SU-DHL-6 (cell line): ENCODE measurements around the gene SST.

Experiments
- H2AFZ ChIP-seq: fragments of 200-600 bp; sonication (generic); 2 replicates; pipeline ENCODE4 v1.6.1; 2014; ENCODE audit warnings: low read depth, mild to moderate bottlenecking, moderate library complexity, mixed read lengths, antibody characterized with exemption, low read length; ENCODE audit not compliant: severe bottlenecking
- H3F3A ChIP-seq: fragments of 200-600 bp; shearing (Covaris generic); 2 replicates; pipeline ENCODE4 v1.6.0; 2016; ENCODE audit warnings: antibody characterized with exemption, mild to moderate bottlenecking; ENCODE audit not compliant: insufficient read depth
- H3K27ac ChIP-seq: fragments of 200-600 bp; sonication (generic); 2 replicates; pipeline ENCODE4 v1.5.1; 2016; ENCODE audit warnings: low read depth, mild to moderate bottlenecking, low read length, moderate library complexity, mixed read lengths
- H3K27me3 ChIP-seq: fragments of 200-600 bp; sonication (generic), shearing (Covaris generic); 2 replicates; pipeline ENCODE4 v1.6.0; 2014; ENCODE audit warnings: mild to moderate bottlenecking, low read length
- H3K36me3 ChIP-seq: fragments of 200-600 bp; sonication (generic); 2 replicates; pipeline ENCODE4 v1.6.1; 2014; ENCODE audit warnings: mild to moderate bottlenecking, low read length, mixed read lengths
- H3K4me2 ChIP-seq: fragments of 300-600, 200-600 bp; shearing (Covaris generic), sonication (generic); 2 replicates; pipeline ENCODE4 v1.6.0; 2014; ENCODE audit warnings: low read length, low read depth, mild to moderate bottlenecking; ENCODE audit not compliant: poor library complexity, severe bottlenecking
- H3K4me3 ChIP-seq: fragments of 200-600 bp; sonication (generic); 2 replicates; pipeline ENCODE4 v1.5.1; 2014; ENCODE audit warnings: antibody characterized with exemption, low read length, mild to moderate bottlenecking, mixed read lengths; ENCODE audit not compliant: insufficient read depth, poor library complexity, severe bottlenecking
- H3K79me2 ChIP-seq: fragments of 200-600 bp; sonication (generic); 2 replicates; pipeline ENCODE4 v1.6.1; 2014; ENCODE audit warnings: mild to moderate bottlenecking, low read length, moderate library complexity; ENCODE audit not compliant: insufficient read depth
- H3K9ac ChIP-seq: fragments of 200-600 bp; sonication (generic); 2 replicates; pipeline ENCODE4 v1.7.0; 2014; ENCODE audit warnings: mild to moderate bottlenecking, low read length
- H3K9me2 ChIP-seq: fragments of 200-600 bp; sonication (generic); replicated peaks from 2 replicates; pipeline ENCODE4 v1.6.1; 2014; ENCODE audit warnings: low read length; ENCODE audit not compliant: insufficient read depth
- H3K9me3 ChIP-seq: fragments of 200-600 bp; sonication (generic); 2 replicates; pipeline ENCODE4 v1.6.1; 2014; ENCODE audit warnings: low read length, mixed read lengths; ENCODE audit not compliant: insufficient read depth
- H4K20me1 ChIP-seq: fragments of 200-600 bp; sonication (generic); 2 replicates; pipeline ENCODE4 v1.6.1; 2014; ENCODE audit warnings: low read depth, mild to moderate bottlenecking, antibody characterized with exemption, low read length, moderate library complexity, mixed read lengths
- EZH2phosphoT487 ChIP-seq: fragments of 200-600 bp; sonication (generic), shearing (Covaris generic); conservative IDR thresholded peaks from 2 replicates; pipeline ENCODE4 v1.6.1; 2018; ENCODE audit warnings: mild to moderate bottlenecking, antibody characterized with exemption, low read length, moderate library complexity, mixed read lengths
- TF ChIP-seq, protein P1 (sequence below): fragments of 200-600 bp; sonication (generic); IDR thresholded peaks from one replicate; pipeline ENCODE4 v1.5.1; 2017; ENCODE audit warnings: antibody characterized with exemption, mild to moderate bottlenecking, low read length, moderate library complexity; ENCODE audit not compliant: insufficient read depth, poor library complexity, severe bottlenecking

Gene SST

DNA sequence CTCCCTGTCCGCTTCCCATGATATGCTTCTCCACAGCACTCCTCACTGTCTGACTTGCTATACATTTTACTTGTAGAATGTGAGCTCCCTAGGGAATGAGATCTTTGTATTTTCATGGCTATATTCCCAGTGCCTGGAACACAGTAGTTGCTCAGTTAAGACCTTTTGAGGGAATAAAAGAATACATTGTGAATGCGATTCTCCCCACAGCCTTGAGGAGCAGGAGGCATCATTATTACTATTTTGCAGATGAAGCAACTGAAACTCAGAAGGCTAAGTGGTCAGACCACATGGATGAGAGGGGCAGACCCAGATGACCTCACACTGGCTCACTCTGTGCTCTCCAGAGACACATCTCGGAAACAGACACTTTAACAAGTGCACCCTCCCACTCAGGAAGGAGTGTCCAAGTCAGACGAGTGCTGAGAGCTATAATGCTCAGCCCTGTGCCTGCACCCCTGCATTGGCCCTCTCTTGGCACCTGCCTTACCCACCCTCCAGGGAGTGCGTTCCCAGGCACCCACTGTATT is 46.8 kb downstream of the SST start:
- TF ChIP-seq EZH2phosphoT487: no peak
- TF ChIP-seq, protein P1, sequence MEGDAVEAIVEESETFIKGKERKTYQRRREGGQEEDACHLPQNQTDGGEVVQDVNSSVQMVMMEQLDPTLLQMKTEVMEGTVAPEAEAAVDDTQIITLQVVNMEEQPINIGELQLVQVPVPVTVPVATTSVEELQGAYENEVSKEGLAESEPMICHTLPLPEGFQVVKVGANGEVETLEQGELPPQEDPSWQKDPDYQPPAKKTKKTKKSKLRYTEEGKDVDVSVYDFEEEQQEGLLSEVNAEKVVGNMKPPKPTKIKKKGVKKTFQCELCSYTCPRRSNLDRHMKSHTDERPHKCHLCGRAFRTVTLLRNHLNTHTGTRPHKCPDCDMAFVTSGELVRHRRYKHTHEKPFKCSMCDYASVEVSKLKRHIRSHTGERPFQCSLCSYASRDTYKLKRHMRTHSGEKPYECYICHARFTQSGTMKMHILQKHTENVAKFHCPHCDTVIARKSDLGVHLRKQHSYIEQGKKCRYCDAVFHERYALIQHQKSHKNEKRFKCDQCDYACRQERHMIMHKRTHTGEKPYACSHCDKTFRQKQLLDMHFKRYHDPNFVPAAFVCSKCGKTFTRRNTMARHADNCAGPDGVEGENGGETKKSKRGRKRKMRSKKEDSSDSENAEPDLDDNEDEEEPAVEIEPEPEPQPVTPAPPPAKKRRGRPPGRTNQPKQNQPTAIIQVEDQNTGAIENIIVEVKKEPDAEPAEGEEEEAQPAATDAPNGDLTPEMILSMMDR: no peak
- H3K9me3 ChIP-seq: no peaks in the 10 kb centered on the region
- H3K4me3 ChIP-seq: no peak overlapping the region
- no peaks in the 10 kb centered on the region for H3K36me3 ChIP-seq
- H3K27me3 ChIP-seq: no peaks in the 10 kb centered on the region
- H2AFZ ChIP-seq: no peak overlapping the region
- H3K4me2 ChIP-seq: no peak overlapping the region
- no peaks in the 10 kb centered on the region for H3K9me2 ChIP-seq
- no peak overlapping the region for H3K27ac ChIP-seq
- no peaks in the 10 kb centered on the region for H4K20me1 ChIP-seq
- no peaks in the 10 kb centered on the region for H3K79me2 ChIP-seq
- no peaks in the 10 kb centered on the region for H3F3A ChIP-seq
- H3K9ac ChIP-seq: no peak overlapping the region

DNA sequence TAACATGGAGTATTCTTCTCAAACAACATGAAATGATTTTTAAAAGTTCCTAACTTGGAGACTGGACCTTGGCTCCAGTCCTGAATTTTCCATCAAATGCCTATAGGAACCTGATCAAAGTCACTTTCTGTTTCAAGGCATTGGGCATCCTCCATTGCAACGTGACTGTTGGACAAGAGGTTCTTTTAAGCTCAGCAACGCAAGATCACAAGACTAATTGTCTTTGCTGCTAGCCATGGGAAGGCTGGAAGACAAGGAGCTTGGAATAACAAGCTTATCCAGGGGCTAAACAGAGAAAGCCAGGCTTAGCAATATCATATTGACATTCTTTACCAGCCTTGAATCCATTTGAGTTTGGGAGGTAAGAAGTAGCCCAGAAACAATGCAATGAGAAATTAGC is 48.3 kb downstream of the SST start:
- Histone ChIP-seq H3K4me3 (no peak overlapping the region), H3K9ac (no peak overlapping the region), H3K27ac (no peak overlapping the region), H3F3A (no peaks in the 10 kb centered on the region), H3K4me2 (no peak overlapping the region), H3K79me2 (no peaks in the 10 kb centered on the region), H3K27me3 (no peaks in the 10 kb centered on the region), H3K9me2 (no peaks in the 10 kb centered on the region), H4K20me1 (no peaks in the 10 kb centered on the region), H3K36me3 (no peaks in the 10 kb centered on the region), H2AFZ (no peak overlapping the region), H3K9me3 (no peaks in the 10 kb centered on the region)
- TF ChIP-seq EZH2phosphoT487: no peak
- TF ChIP-seq, protein P1: no peak

DNA sequence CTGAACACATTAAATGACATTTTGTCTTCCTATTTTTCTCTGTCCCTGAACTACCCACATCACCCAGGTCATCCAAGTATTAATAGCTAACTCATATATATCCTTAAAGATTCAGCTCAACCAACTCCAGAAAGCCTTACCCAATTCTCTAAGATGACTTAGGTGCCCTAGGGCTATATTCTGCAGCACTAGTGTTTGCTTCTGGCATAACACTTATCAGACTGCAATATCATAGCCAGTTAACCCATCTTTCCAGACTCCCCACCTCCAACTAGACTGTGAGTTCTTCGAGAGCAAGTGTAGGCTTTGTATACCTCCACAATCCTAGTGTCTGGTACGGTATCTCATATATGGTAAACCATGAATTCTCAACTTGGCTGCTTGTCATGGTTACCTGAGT is 50.7 kb downstream of the SST start:
- no peaks in the 10 kb centered on the region for H4K20me1 ChIP-seq
- H3K4me3 ChIP-seq: no peak overlapping the region
- H3K9ac ChIP-seq: no peak overlapping the region
- H3K36me3 ChIP-seq: no peaks in the 10 kb centered on the region
- H3K79me2 ChIP-seq: no peaks in the 10 kb centered on the region
- TF ChIP-seq EZH2phosphoT487: no peak
- TF ChIP-seq, protein P1: no peak
- no peaks in the 10 kb centered on the region for H3K27me3 ChIP-seq
- H3F3A ChIP-seq: no peaks in the 10 kb centered on the region
- H3K27ac ChIP-seq: no peak overlapping the region
- no peaks in the 10 kb centered on the region for H3K9me2 ChIP-seq
- H3K4me2 ChIP-seq: no peak overlapping the region
- H3K9me3 ChIP-seq: no peaks in the 10 kb centered on the region
- H2AFZ ChIP-seq: no peak overlapping the region
